Natural killer cell (primary cell): ENCODE measurements around the gene HBD. TPM values are rescaled to one million over a fixed set of nuclear protein-coding genes. Genes with fewer than 3 reads are reported as not detected.

Experiments used
- ATAC-seq, 3 donors: fragments of 150-1000 bp in 2 of 3; fragments of 200-7000 bp in 1 of 3; cut with Tn5 transposase; 1 replicate in 1 of 3; 2 replicates in 2 of 3; pipeline ENCODE4 v1.10.0; 2021; ENCODE audit warnings: mild to moderate bottlenecking in 2 of 3, moderate library complexity in 2 of 3
- DNase-seq, 2 donors: peaks; one replicate each; pipeline versions ENCODE4 v3.0.0 to v3.0.0-alpha.2; 2013 to 2021; ENCODE audit warnings: mixed read lengths in 1 of 2
- H3K27ac ChIP-seq: one replicate; pipeline ENCODE4 v1.5.1; 2013; ENCODE audit warnings: mild to moderate bottlenecking, low read length
- H3K27me3 ChIP-seq: one replicate; pipeline ENCODE4 v1.6.1; 2013; ENCODE audit warnings: low read length; ENCODE audit not compliant: control insufficient read depth, insufficient read depth
- H3K36me3 ChIP-seq: one replicate; pipeline ENCODE4 v1.6.1; 2013; ENCODE audit warnings: low read length; ENCODE audit not compliant: control insufficient read depth, insufficient read depth
- H3K4me1 ChIP-seq: one replicate; pipeline ENCODE4 v1.6.1; 2013; ENCODE audit warnings: low read length; ENCODE audit not compliant: control insufficient read depth, insufficient read depth
- H3K4me3 ChIP-seq: one replicate; pipeline ENCODE4 v1.5.1; 2013; ENCODE audit warnings: low read length
- H3K9me3 ChIP-seq: one replicate; pipeline ENCODE4 v1.6.1; 2013; ENCODE audit warnings: low read length; ENCODE audit not compliant: control insufficient read depth, insufficient read depth
- H3K27ac Mint-ChIP-seq, 2 donors: one replicate each; pipeline ENCODE4 v1.8.0; 2022; ENCODE audit warnings: mild to moderate bottlenecking in 2 of 2, mixed read lengths in 2 of 2, moderate library complexity in 1 of 2
- H3K27me3 Mint-ChIP-seq, 2 donors: one replicate each; pipeline ENCODE4 v1.8.0; 2022; ENCODE audit warnings: low read depth in 2 of 2, mixed read lengths in 2 of 2
- H3K36me3 Mint-ChIP-seq: one replicate; pipeline ENCODE4 v1.8.0; 2022; ENCODE audit warnings: mixed read lengths
- H3K4me1 Mint-ChIP-seq, 2 donors: one replicate each; pipeline ENCODE4 v1.8.0; 2022; ENCODE audit warnings: mixed read lengths in 2 of 2
- H3K4me3 Mint-ChIP-seq: one replicate; pipeline ENCODE4 v1.8.0; 2022; ENCODE audit warnings: mild to moderate bottlenecking, moderate library complexity, mixed read lengths
- H3K9me3 Mint-ChIP-seq, 2 donors: one replicate each; pipeline ENCODE4 v1.8.0; 2022; ENCODE audit warnings: mixed read lengths in 2 of 2
- CTCF ChIP-seq: fragments of 200-600 bp; IDR thresholded peaks from one replicate; pipeline ENCODE4 v1.8.0; 2022; ENCODE audit warnings: antibody characterized with exemption
- WGBS: methylation state at CpG from one replicate; pipeline ENCODE4 v1.1.7; 2013; ENCODE audit warnings: missing lambda C conversion rate; ENCODE audit not compliant: insufficient coverage; 5-methylcytosine and 5-hydroxymethylcytosine counted together
- intact Hi-C: fragments of 100-400 bp; cut with micrococcal nuclease; formaldehyde crosslinking; loops from one replicate; pipeline ENCODE4 v1.14.2; 2022
- total RNA-seq, 4 donors: library from RNA; stranded (reverse); fragments of 120-200 nt in 1 of 4; gene quantifications; one replicate each; pipeline versions ENCODE4 v1.2.3 to v1.2.4, GENCODE V29; 2013 to 2022

HBD gene
- total RNA-seq: not detected
- 1.9 TPM for total RNA-seq (2013)

- Histone ChIP-seq H3K27ac (no peak within 1 kb of the TSS), H3K4me1 (no peaks in the 10 kb centered on the region), H3K27me3 (no peaks in the 10 kb centered on the region), H3K36me3 (no peaks in the 10 kb centered on the region), H3K9me3 (no peaks in the 10 kb centered on the region), H3K4me3 (no peak within 1 kb of the TSS)
- intact Hi-C loops: no loop called here
- no peak for ATAC-seq
- peaks cover 5 to 7% of the 10 kb centered on the region in 2 donors for H3K27me3 Mint-ChIP-seq
- no peaks in the 10 kb centered on the region for H3K36me3 Mint-ChIP-seq
- no peak within 1 kb of the TSS for H3K27ac Mint-ChIP-seq
- 0% methylated on average over 1 of the region's 2 CpGs for WGBS
- H3K4me3 Mint-ChIP-seq: no peak within 1 kb of the TSS
- no peak for TF ChIP-seq CTCF
- peaks cover 0 to 2% of the 10 kb centered on the region in 2 donors for H3K9me3 Mint-ChIP-seq
- DNase-seq: no peak
- no peaks in the 10 kb centered on the region for H3K4me1 Mint-ChIP-seq
These were observed at the start of gene HBD for GRCh38 chr11:5234381-5234834. TSS of gene HBD (minus strand) at chr11:5234483. CDS start at chr11:5234433, 50 bp downstream.

- no peaks in the 10 kb centered on the region for H3K9me3 ChIP-seq
- Mint-ChIP-seq H3K4me3 (no peak overlapping the region), H3K27me3 (no peaks in the 10 kb centered on the region), H3K9me3 (peaks cover 0 to 3% of the 10 kb centered on the region in 2 donors), H3K36me3 (no peaks in the 10 kb centered on the region), H3K27ac (no peak overlapping the region), H3K4me1 (no peaks in the 10 kb centered on the region)
- no peak for DNase-seq
- no peak overlapping the region for H3K4me3 ChIP-seq
- intact Hi-C loops: no loop called here
- H3K27ac ChIP-seq: no peak overlapping the region
- no peaks in the 10 kb centered on the region for H3K36me3 ChIP-seq
- no peak for ATAC-seq
- H3K27me3 ChIP-seq: no peaks in the 10 kb centered on the region
- no peaks in the 10 kb centered on the region for H3K4me1 ChIP-seq
- no peak for TF ChIP-seq CTCF
- WGBS: 81% methylated on average over 1 of the region's 1 CpG
These were observed 49.6 kb upstream of the HBD start for GRCh38 chr11:5283882-5284281.

- H3K27me3 Mint-ChIP-seq: no peaks in the 10 kb centered on the region
- ATAC-seq (no peak), DNase-seq (no peak)
- Histone ChIP-seq H3K27ac (no peak overlapping the region), H3K27me3 (no peaks in the 10 kb centered on the region), H3K9me3 (no peaks in the 10 kb centered on the region), H3K36me3 (no peaks in the 10 kb centered on the region), H3K4me1 (no peaks in the 10 kb centered on the region), H3K4me3 (no peak overlapping the region)
- peaks cover 0 to 3% of the 10 kb centered on the region in 2 donors for H3K9me3 Mint-ChIP-seq
- no peak for TF ChIP-seq CTCF
- no peaks in the 10 kb centered on the region for H3K36me3 Mint-ChIP-seq
- H3K4me1 Mint-ChIP-seq: no peaks in the 10 kb centered on the region
- WGBS: 83% methylated on average over 1 of the region's 3 CpGs
- no peak overlapping the region for H3K4me3 Mint-ChIP-seq
- intact Hi-C loops: no loop called here
- no peak overlapping the region for H3K27ac Mint-ChIP-seq
These were observed 48.8 kb upstream of the HBD start for GRCh38 chr11:5283086-5283485.

- intact Hi-C loops: no loop called here
These were observed 48.3 kb upstream of the HBD start for GRCh38 chr11:5282628-5283027.

More at GRCh38 chr11:5282628-5283027, 48.3 kb upstream of the HBD start:
- no peak overlapping the region for H3K4me3 ChIP-seq
- ATAC-seq (no peak), DNase-seq (no peak)
- Mint-ChIP-seq H3K36me3 (no peaks in the 10 kb centered on the region), H3K9me3 (peaks cover 0 to 3% of the 10 kb centered on the region in 2 donors), H3K27ac (no peak overlapping the region), H3K4me1 (no peaks in the 10 kb centered on the region), H3K4me3 (no peak overlapping the region), H3K27me3 (no peaks in the 10 kb centered on the region)
- TF ChIP-seq CTCF: no peak
- 83% methylated on average over 2 of the region's 2 CpGs for WGBS
- no peaks in the 10 kb centered on the region for H3K36me3 ChIP-seq
- no peaks in the 10 kb centered on the region for H3K27me3 ChIP-seq
- no peak overlapping the region for H3K27ac ChIP-seq
- H3K4me1 ChIP-seq: no peaks in the 10 kb centered on the region
- H3K9me3 ChIP-seq: no peaks in the 10 kb centered on the region
